CD14-positive monocyte (primary cell): Measurements from ENCODE around the gene ANKRD13A. TPM values are rescaled to one million over a fixed set of nuclear protein-coding genes. Genes with fewer than 3 reads are reported as not detected.
"Not testable (repeated sequence)": the region's sequence is repeated elsewhere in the genome, so short reads cannot be mapped to it uniquely, and the experiment has no call there.

Source experiments
- DNase-seq, 3 donors: peaks; one replicate each; pipeline ENCODE4 v3.0.0-alpha.2; 2011 to 2022
- H2AFZ ChIP-seq: 2 replicates; pipeline ENCODE4 v1.6.0; 2012; ENCODE audit warnings: mild to moderate bottlenecking, low read depth, low read length, inconsistent platforms; ENCODE audit not compliant: insufficient read depth, poor library complexity, severe bottlenecking
- H3K27ac ChIP-seq, 2 donors: 1 replicate in 1 of 2; 2 replicates in 1 of 2; pipeline ENCODE4 v1.5.1; 2012 to 2013; ENCODE audit warnings: low read length in 2 of 2, control low read depth in 1 of 2, inconsistent platforms in 1 of 2, low read depth in 1 of 2, mild to moderate bottlenecking in 1 of 2
- H3K27me3 ChIP-seq, 2 donors: one replicate each; pipeline versions ENCODE4 v1.6.0 to v1.6.1; 2011 to 2013; ENCODE audit warnings: low read length in 2 of 2; ENCODE audit not compliant: control insufficient read depth in 2 of 2, insufficient read depth in 2 of 2
- H3K36me3 ChIP-seq, 2 donors: replicated peaks in 1 of 2; 1 replicate in 1 of 2; 2 replicates in 1 of 2; pipeline versions ENCODE4 v1.5.1 to v1.6.1; 2012 to 2013; ENCODE audit warnings: low read length in 2 of 2, control low read depth in 1 of 2, inconsistent platforms in 1 of 2, mild to moderate bottlenecking in 1 of 2; ENCODE audit not compliant: insufficient read depth in 2 of 2, control insufficient read depth in 1 of 2
- H3K4me1 ChIP-seq, 2 donors: 1 replicate in 1 of 2; 2 replicates in 1 of 2; pipeline versions ENCODE4 v1.5.1 to v1.6.1; 2012 to 2013; ENCODE audit warnings: low read length in 2 of 2, control low read depth in 1 of 2, inconsistent platforms in 1 of 2, mild to moderate bottlenecking in 1 of 2, moderate library complexity in 1 of 2; ENCODE audit not compliant: insufficient read depth in 2 of 2, control insufficient read depth in 1 of 2
- H3K4me2 ChIP-seq: replicated peaks from 2 replicates; pipeline ENCODE3; 2012; ENCODE audit warnings: low read length, moderate library complexity, mild to moderate bottlenecking; ENCODE audit not compliant: poor library complexity, severe bottlenecking; ENCODE audit errors: extremely low read depth
- H3K4me3 ChIP-seq, 3 experiments: fragments of 200-600 bp in 1 of 3; sonication (generic) in 1 of 3; replicated peaks in 1 of 3; 1 replicate in 2 of 3; 2 replicates in 1 of 3; pipeline ENCODE4 v1.5.1; 2011 to 2013; ENCODE audit warnings: low read length in 3 of 3, mild to moderate bottlenecking in 3 of 3, control low read depth in 2 of 3, low read depth in 2 of 3, inconsistent platforms in 1 of 3, moderate library complexity in 1 of 3
- H3K79me2 ChIP-seq: 2 replicates; pipeline ENCODE4 v1.6.0; 2012; ENCODE audit warnings: mild to moderate bottlenecking, control low read depth, inconsistent platforms, low read length, moderate library complexity; ENCODE audit not compliant: insufficient read depth
- H3K9ac ChIP-seq: 2 replicates; pipeline ENCODE4 v1.6.0; 2017; ENCODE audit warnings: low read length, mild to moderate bottlenecking; ENCODE audit not compliant: insufficient read depth, poor library complexity, severe bottlenecking
- H3K9me3 ChIP-seq, 2 donors: replicated peaks in 1 of 2; 1 replicate in 1 of 2; 2 replicates in 1 of 2; pipeline versions ENCODE4 v1.5.1 to v1.6.1; 2012 to 2013; ENCODE audit warnings: low read length in 2 of 2, control low read depth in 1 of 2; ENCODE audit not compliant: control insufficient read depth in 1 of 2, insufficient read depth in 1 of 2
- H4K20me1 ChIP-seq: 2 replicates; pipeline ENCODE4 v1.6.0; 2012; ENCODE audit warnings: mild to moderate bottlenecking, low read length, control low read depth, moderate library complexity; ENCODE audit not compliant: insufficient read depth
- H3K27ac Mint-ChIP-seq, 7 donors: one replicate each; pipeline ENCODE4 v1.8.0; 2020; ENCODE audit warnings: mild to moderate bottlenecking in 7 of 7, mixed read lengths in 7 of 7, moderate library complexity in 6 of 7, inconsistent platforms in 2 of 7
- H3K27me3 Mint-ChIP-seq, 3 donors: one replicate each; pipeline ENCODE4 v1.8.0; 2021 to 2022; ENCODE audit warnings: low read depth in 3 of 3, mild to moderate bottlenecking in 3 of 3, mixed read lengths in 3 of 3, moderate library complexity in 3 of 3, inconsistent platforms in 1 of 3
- H3K36me3 Mint-ChIP-seq, 2 donors: one replicate each; pipeline ENCODE4 v1.8.0; 2020; ENCODE audit warnings: mixed read lengths in 2 of 2, inconsistent platforms in 1 of 2, mild to moderate bottlenecking in 1 of 2
- H3K4me1 Mint-ChIP-seq: one replicate; pipeline ENCODE4 v1.8.0; 2020; ENCODE audit warnings: mild to moderate bottlenecking, mixed read lengths
- H3K4me3 Mint-ChIP-seq, 2 donors: one replicate each; pipeline ENCODE4 v1.8.0; 2020; ENCODE audit warnings: mild to moderate bottlenecking in 2 of 2, mixed read lengths in 2 of 2, moderate library complexity in 1 of 2
- H3K9me3 Mint-ChIP-seq, 7 donors: one replicate each; pipeline ENCODE4 v1.8.0; 2020 to 2022; ENCODE audit warnings: mixed read lengths in 7 of 7, mild to moderate bottlenecking in 6 of 7, moderate library complexity in 6 of 7, inconsistent platforms in 2 of 7
- WGBS: methylation state at CpG from one replicate; pipeline ENCODE4 v1.1.5; 2013; ENCODE audit warnings: missing lambda C conversion rate; ENCODE audit not compliant: insufficient coverage; 5-methylcytosine and 5-hydroxymethylcytosine counted together
- intact Hi-C, 2 donors: fragments of 100-400 bp; cut with micrococcal nuclease; formaldehyde crosslinking; loops; one replicate each; pipeline versions ENCODE4 v1.15.0 to v1.15.1; 2023
- polyA plus RNA-seq, 3 donors: library from polyadenylated mRNA; depleted of rRNA in 1 of 3; unstranded in 2 of 3; stranded (reverse) in 1 of 3; fragments of 300-500 nt in 2 of 3; fragments of >200 nt in 1 of 3; fragmentation: Illumina TruSeq in 2 of 3; gene quantifications; 1 replicate in 2 of 3; 2 replicates in 1 of 3; pipeline ENCODE4 v1.2.3, GENCODE V29; 2012 to 2021
- TF ChIP-seq, protein P1 (sequence below): fragments of 200-600 bp; IDR thresholded peaks from one replicate; pipeline ENCODE4 v1.8.0; 2022; ENCODE audit warnings: antibody characterized with exemption, mild to moderate bottlenecking

The ANKRD13A gene
- polyA plus RNA-seq, 3 donors, result 42.8 to 89.3 (median 46.8) TPM

DNA sequence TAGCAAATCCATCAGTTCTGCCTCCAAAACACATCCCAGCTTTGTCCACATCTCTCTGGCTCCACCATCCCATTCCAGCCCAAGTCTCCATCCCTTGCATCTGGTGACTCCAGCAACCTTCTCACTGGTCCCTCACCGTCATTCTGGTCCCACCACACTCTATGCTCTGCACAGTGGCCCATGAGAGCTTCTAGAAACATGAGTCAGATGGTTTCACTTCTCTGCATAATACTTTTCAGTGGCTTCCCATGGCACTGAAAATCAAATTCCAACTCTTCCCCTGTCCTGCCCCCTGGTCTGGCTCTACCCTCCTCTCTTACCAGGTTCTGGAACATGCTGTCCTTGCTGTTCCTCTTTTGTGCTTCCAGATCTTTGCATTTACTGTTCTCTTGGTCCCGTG is 66.3 kb downstream of the ANKRD13A start:
- peaks cover 16% of the 10 kb centered on the region for H3K4me1 Mint-ChIP-seq

DNA sequence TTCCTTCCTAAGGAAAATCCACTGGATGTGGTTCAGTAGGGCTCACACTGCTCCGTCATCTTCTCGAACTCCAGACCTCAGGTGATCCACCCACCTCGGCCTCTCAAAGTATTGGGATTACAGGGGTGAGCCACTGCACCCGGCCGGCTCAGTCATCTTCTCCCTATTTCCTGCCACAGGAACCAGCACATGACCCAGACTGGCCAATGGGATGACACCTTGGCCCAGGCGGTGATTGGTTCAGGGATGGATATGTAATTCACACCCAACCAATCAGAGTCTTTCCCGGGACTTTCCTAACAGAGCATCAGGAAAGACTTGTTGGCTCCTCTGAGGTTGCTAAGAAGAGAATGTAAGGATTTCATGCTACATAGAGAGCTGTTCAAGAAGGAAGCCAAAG is 68.3 kb downstream of the ANKRD13A start:
- peak overlapping the region in 1 of 7 donors; percentile 40 for H3K27ac Mint-ChIP-seq
- TF ChIP-seq, protein P1, sequence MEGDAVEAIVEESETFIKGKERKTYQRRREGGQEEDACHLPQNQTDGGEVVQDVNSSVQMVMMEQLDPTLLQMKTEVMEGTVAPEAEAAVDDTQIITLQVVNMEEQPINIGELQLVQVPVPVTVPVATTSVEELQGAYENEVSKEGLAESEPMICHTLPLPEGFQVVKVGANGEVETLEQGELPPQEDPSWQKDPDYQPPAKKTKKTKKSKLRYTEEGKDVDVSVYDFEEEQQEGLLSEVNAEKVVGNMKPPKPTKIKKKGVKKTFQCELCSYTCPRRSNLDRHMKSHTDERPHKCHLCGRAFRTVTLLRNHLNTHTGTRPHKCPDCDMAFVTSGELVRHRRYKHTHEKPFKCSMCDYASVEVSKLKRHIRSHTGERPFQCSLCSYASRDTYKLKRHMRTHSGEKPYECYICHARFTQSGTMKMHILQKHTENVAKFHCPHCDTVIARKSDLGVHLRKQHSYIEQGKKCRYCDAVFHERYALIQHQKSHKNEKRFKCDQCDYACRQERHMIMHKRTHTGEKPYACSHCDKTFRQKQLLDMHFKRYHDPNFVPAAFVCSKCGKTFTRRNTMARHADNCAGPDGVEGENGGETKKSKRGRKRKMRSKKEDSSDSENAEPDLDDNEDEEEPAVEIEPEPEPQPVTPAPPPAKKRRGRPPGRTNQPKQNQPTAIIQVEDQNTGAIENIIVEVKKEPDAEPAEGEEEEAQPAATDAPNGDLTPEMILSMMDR, result no peak
- intact Hi-C loops, result no loop called here
- Histone ChIP-seq H3K27ac (no peak overlapping the region), H3K4me3 (no peak overlapping the region), H3K4me1 (peaks cover 6 to 7% of the 10 kb centered on the region in 2 donors), H3K27me3 (no peaks in the 10 kb centered on the region), H3K9ac (no peak overlapping the region), H2AFZ (no peak overlapping the region), H4K20me1 (no peaks in the 10 kb centered on the region), H3K9me3 (no peaks in the 10 kb centered on the region), H3K79me2 (no peaks in the 10 kb centered on the region), H3K4me2 (no peak overlapping the region), H3K36me3 (no peaks in the 10 kb centered on the region)
- H3K9me3 Mint-ChIP-seq, result peaks cover 0 to 6% (median 0%) of the 10 kb centered on the region in 7 donors
- H3K4me1 Mint-ChIP-seq, result peaks cover 16% of the 10 kb centered on the region
- H3K4me3 Mint-ChIP-seq, result no peak overlapping the region
- WGBS, result no CpG with 5 or more reads among the region's 7 CpGs
- H3K36me3 Mint-ChIP-seq, result no peaks in the 10 kb centered on the region
- peaks cover 0 to 4% (median 0%) of the 10 kb centered on the region in 3 donors for H3K27me3 Mint-ChIP-seq
- no peak for DNase-seq

More for the DNA sequence above, 66.3 kb downstream of the ANKRD13A start:
- intact Hi-C loops, result no loop called here
- H3K36me3 Mint-ChIP-seq, result no peaks in the 10 kb centered on the region
- WGBS, result 0% methylated on average over 1 of the region's 2 CpGs
- Histone ChIP-seq H3K4me2 (no peak overlapping the region), H2AFZ (no peak overlapping the region), H3K4me1 (peaks cover 6% of the 10 kb centered on the region in 2 donors), H3K27me3 (no peaks in the 10 kb centered on the region), H3K27ac (no peak overlapping the region), H3K4me3 (no peak overlapping the region), H4K20me1 (no peaks in the 10 kb centered on the region), H3K79me2 (no peaks in the 10 kb centered on the region), H3K9ac (no peak overlapping the region), H3K36me3 (no peaks in the 10 kb centered on the region), H3K9me3 (no peaks in the 10 kb centered on the region)
- DNase-seq, result peak in 1 of 3 donors; percentile 10
- no peak overlapping the region for H3K4me3 Mint-ChIP-seq
- H3K9me3 Mint-ChIP-seq, result peaks cover 0 to 6% (median 0%) of the 10 kb centered on the region in 7 donors
- peaks cover 0 to 4% (median 0%) of the 10 kb centered on the region in 3 donors for H3K27me3 Mint-ChIP-seq
- TF ChIP-seq, protein P1, result no peak
- H3K27ac Mint-ChIP-seq, result peak overlapping the region in 2 of 7 donors; percentile 11 to 65

DNA sequence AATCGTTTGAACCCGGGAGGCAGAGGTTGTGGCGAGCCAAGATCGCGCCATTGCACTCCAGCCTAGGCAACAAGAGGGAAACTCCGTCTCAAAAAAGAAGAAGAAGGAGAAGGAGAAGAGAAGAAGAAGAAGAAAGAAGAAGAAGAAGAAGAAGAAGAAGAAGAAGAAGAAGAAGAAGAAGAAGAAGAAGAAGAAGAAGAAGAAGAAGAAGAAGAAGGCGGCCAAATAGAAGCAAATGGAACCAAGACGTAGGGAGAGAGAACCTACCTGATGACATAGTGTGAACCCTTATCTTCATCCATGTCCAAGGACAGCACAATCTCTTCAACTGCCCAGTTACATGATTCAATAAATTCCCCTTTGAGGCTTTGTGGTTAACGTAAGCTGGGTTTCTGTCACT is 68.9 kb downstream of the ANKRD13A start:
- H3K36me3 ChIP-seq, H3K27me3 Mint-ChIP-seq, DNase-seq, H3K4me2 ChIP-seq, H3K27me3 ChIP-seq, H3K36me3 Mint-ChIP-seq, H3K4me3 Mint-ChIP-seq, H3K4me3 ChIP-seq, H2AFZ ChIP-seq, H3K9ac ChIP-seq, H3K27ac ChIP-seq, H3K9me3 Mint-ChIP-seq, intact Hi-C loops, H4K20me1 ChIP-seq, H3K79me2 ChIP-seq, H3K9me3 ChIP-seq: not testable (repeated sequence)
- WGBS, result 93% methylated on average over 3 of the region's 9 CpGs
- H3K4me1 ChIP-seq, result peaks cover 11 to 13% of the 10 kb centered on the region in 2 donors
- H3K4me1 Mint-ChIP-seq, result peaks cover 22% of the 10 kb centered on the region
- H3K27ac Mint-ChIP-seq, result peak overlapping the region in 1 of 7 donors; percentile 40
